Naive thymus-derived CD4-positive, alpha-beta T cell (primary cell): Measurements from ENCODE around the gene NDST3. TPM values are rescaled to one million over a fixed set of nuclear protein-coding genes. Genes with fewer than 3 reads are reported as not detected.

Experiments
- ATAC-seq: fragments of 150-1000 bp; cut with Tn5 transposase; 2 replicates; pipeline ENCODE4 v1.10.0; 2021; ENCODE audit warnings: mild to moderate bottlenecking, moderate library complexity
- CTCF ChIA-PET: fragments of 350-600 bp; sonication (Branson Sonifier 250); formaldehyde crosslinking; loops from one replicate; lab custom pipeline; 2021; ENCODE audit warnings: antibody characterized with exemption; lab: Charles Lee
- POLR2A ChIA-PET: fragments of 350-600 bp; sonication (Branson Sonifier 250); formaldehyde crosslinking; loops from one replicate; lab custom pipeline; 2021; ENCODE audit warnings: antibody characterized with exemption, inconsistent platforms; lab: Charles Lee
- DNase-seq, 9 donors: peaks; one replicate each; pipeline versions ENCODE4 v3.0.0 to v3.0.0-alpha.2; 2020 to 2022; ENCODE audit warnings: mixed read lengths in 1 of 9
- H3K27ac ChIP-seq: one replicate; pipeline ENCODE4 v1.7.0; 2013; ENCODE audit warnings: mild to moderate bottlenecking, low read depth, low read length, moderate library complexity
- H3K27me3 ChIP-seq, 2 donors: one replicate each; pipeline ENCODE4 v1.7.0; 2013; ENCODE audit warnings: low read length in 2 of 2, mild to moderate bottlenecking in 2 of 2, moderate library complexity in 2 of 2; ENCODE audit not compliant: control insufficient read depth in 2 of 2, insufficient read depth in 2 of 2
- H3K36me3 ChIP-seq, 3 experiments: 1 replicate in 2 of 3; 2 replicates in 1 of 3; pipeline ENCODE4 v1.7.0; 2013; ENCODE audit warnings: low read length in 3 of 3, mild to moderate bottlenecking in 3 of 3, moderate library complexity in 1 of 3; ENCODE audit not compliant: insufficient read depth in 3 of 3, control insufficient read depth in 2 of 3
- H3K4me1 ChIP-seq, 2 donors: one replicate each; pipeline ENCODE4 v1.7.0; 2013; ENCODE audit warnings: low read length in 2 of 2, mild to moderate bottlenecking in 2 of 2, moderate library complexity in 1 of 2; ENCODE audit not compliant: control insufficient read depth in 2 of 2, insufficient read depth in 2 of 2
- H3K4me3 ChIP-seq: 2 replicates; pipeline ENCODE4 v1.7.0; 2013; ENCODE audit warnings: mild to moderate bottlenecking, low read length
- H3K9me3 ChIP-seq, 3 experiments: 1 replicate in 2 of 3; 2 replicates in 1 of 3; pipeline ENCODE4 v1.7.0; 2013; ENCODE audit warnings: low read length in 3 of 3; ENCODE audit not compliant: control insufficient read depth in 2 of 3
- H3K27ac Mint-ChIP-seq, 9 donors: one replicate each; pipeline ENCODE4 v1.8.0; 2020 to 2022; ENCODE audit warnings: mixed read lengths in 9 of 9, mild to moderate bottlenecking in 8 of 9, moderate library complexity in 5 of 9, inconsistent platforms in 2 of 9
- H3K27me3 Mint-ChIP-seq, 5 donors: one replicate each; pipeline ENCODE4 v1.8.0; 2021 to 2022; ENCODE audit warnings: mixed read lengths in 5 of 5, mild to moderate bottlenecking in 1 of 5
- H3K36me3 Mint-ChIP-seq, 5 donors: one replicate each; pipeline ENCODE4 v1.8.0; 2020 to 2022; ENCODE audit warnings: mixed read lengths in 5 of 5, mild to moderate bottlenecking in 3 of 5, inconsistent platforms in 1 of 5
- H3K4me1 Mint-ChIP-seq, 7 donors: one replicate each; pipeline ENCODE4 v1.8.0; 2020 to 2022; ENCODE audit warnings: mixed read lengths in 7 of 7, mild to moderate bottlenecking in 3 of 7, inconsistent platforms in 1 of 7
- H3K4me3 Mint-ChIP-seq, 10 donors: one replicate each; pipeline ENCODE4 v1.8.0; 2020 to 2022; ENCODE audit warnings: mild to moderate bottlenecking in 10 of 10, mixed read lengths in 10 of 10, moderate library complexity in 6 of 10, inconsistent platforms in 2 of 10
- H3K9me3 Mint-ChIP-seq, 11 donors: one replicate each; pipeline ENCODE4 v1.8.0; 2020 to 2022; ENCODE audit warnings: mixed read lengths in 11 of 11, mild to moderate bottlenecking in 4 of 11, inconsistent platforms in 1 of 11, moderate library complexity in 1 of 11
- intact Hi-C, 2 donors: fragments of 100-400 bp; cut with micrococcal nuclease; formaldehyde crosslinking; loops; one replicate each; pipeline ENCODE4 v1.15.1; 2023
- polyA plus RNA-seq, 2 donors: library from polyadenylated mRNA; unstranded; fragments of 300-500 nt; fragmentation: Illumina TruSeq; gene quantifications; one replicate each; pipeline ENCODE4 v1.2.3, GENCODE V29; 2021
- total RNA-seq, 6 experiments: library from RNA in 5 of 6; stranded (reverse) in 5 of 6; gene quantifications; 1 replicate in 5 of 6; 2 replicates in 1 of 6; pipeline ENCODE4 v1.2.3 and lab custom pipeline; 2021 to 2026

The NDST3 gene
- total and polyA plus RNA-seq, 7 experiments from 2014 or later: 0.17 to 0.18 TPM; not detected in 5

- H3K27me3 Mint-ChIP-seq: peaks cover 4 to 13% (median 9%) of the 10 kb centered on the region in 5 donors
- CTCF ChIA-PET: no interaction called here
- H3K27ac ChIP-seq: no peak overlapping the region
- peak overlapping the region in 1 of 10 donors; percentile 53 for H3K4me3 Mint-ChIP-seq
- POLR2A ChIA-PET: no interaction called here
- peaks cover 0 to 1% (median 0%) of the 10 kb centered on the region in 5 donors for H3K36me3 Mint-ChIP-seq
- H3K4me1 Mint-ChIP-seq: peaks cover 0 to 42% (median 5%) of the 10 kb centered on the region in 7 donors
- no peaks in the 10 kb centered on the region for H3K9me3 ChIP-seq
- DNase-seq: no peak
- intact Hi-C loops: no loop called here
- H3K9me3 Mint-ChIP-seq: peaks cover 0 to 1% (median 0%) of the 10 kb centered on the region in 11 donors
- no peak overlapping the region for H3K27ac Mint-ChIP-seq
- ATAC-seq: no peak
- H3K4me3 ChIP-seq: no peak overlapping the region
- H3K36me3 ChIP-seq: no peaks in the 10 kb centered on the region
- H3K27me3 ChIP-seq: no peaks in the 10 kb centered on the region
- no peaks in the 10 kb centered on the region for H3K4me1 ChIP-seq
Observed at GRCh38 chr4:118175506-118175905, 141.2 kb downstream of the NDST3 start.

DNA sequence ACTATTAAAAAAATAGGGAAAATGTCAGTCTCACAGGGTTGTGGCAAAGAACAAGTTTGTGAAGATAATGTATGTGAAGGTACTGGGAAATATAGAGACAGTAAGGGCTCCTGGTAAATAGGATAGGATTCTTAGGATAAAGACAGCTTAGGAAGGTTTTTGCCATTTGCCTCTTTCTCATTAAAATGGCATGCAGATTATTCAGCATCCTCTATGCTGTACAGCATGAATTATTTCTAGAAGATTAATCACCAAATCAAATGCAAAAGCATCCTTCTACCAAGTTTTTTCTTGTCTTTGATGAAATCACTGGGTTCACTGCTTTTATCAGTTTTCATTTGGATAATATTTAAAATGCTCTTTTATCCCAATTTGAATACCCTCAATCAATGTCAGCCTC is 142.8 kb downstream of the NDST3 start:
- ChIA-PET CTCF (no interaction called here), POLR2A (no interaction called here)
- ATAC-seq (no peak), DNase-seq (no peak)
- H3K9me3 ChIP-seq: no peaks in the 10 kb centered on the region
- Mint-ChIP-seq H3K27ac (no peak overlapping the region), H3K4me1 (peaks cover 0 to 32% (median 5%) of the 10 kb centered on the region in 7 donors), H3K36me3 (peaks cover 0 to 1% (median 0%) of the 10 kb centered on the region in 5 donors), H3K9me3 (peaks cover 0 to 3% (median 0%) of the 10 kb centered on the region in 11 donors), H3K27me3 (peaks cover 4 to 21% (median 11%) of the 10 kb centered on the region in 5 donors), H3K4me3 (no peak overlapping the region)
- H3K27ac ChIP-seq: no peak overlapping the region
- H3K36me3 ChIP-seq: no peaks in the 10 kb centered on the region
- no peak overlapping the region for H3K4me3 ChIP-seq
- intact Hi-C loops: no loop called here
- H3K27me3 ChIP-seq: no peaks in the 10 kb centered on the region
- H3K4me1 ChIP-seq: no peaks in the 10 kb centered on the region

- Histone ChIP-seq H3K4me3 (no peak overlapping the region), H3K9me3 (no peaks in the 10 kb centered on the region), H3K27ac (no peak overlapping the region), H3K27me3 (no peaks in the 10 kb centered on the region), H3K36me3 (no peaks in the 10 kb centered on the region), H3K4me1 (no peaks in the 10 kb centered on the region)
- DNase-seq: no peak
- peaks cover 0 to 3% (median 0%) of the 10 kb centered on the region in 11 donors for H3K9me3 Mint-ChIP-seq
- ChIA-PET POLR2A (no interaction called here), CTCF (no interaction called here)
- no peak overlapping the region for H3K4me3 Mint-ChIP-seq
- peaks cover 0 to 5% (median 0%) of the 10 kb centered on the region in 7 donors for H3K4me1 Mint-ChIP-seq
- H3K36me3 Mint-ChIP-seq: no peaks in the 10 kb centered on the region
- peaks cover 0 to 17% (median 4%) of the 10 kb centered on the region in 5 donors for H3K27me3 Mint-ChIP-seq
- ATAC-seq: no peak
- intact Hi-C loops: no loop called here
- no peak overlapping the region for H3K27ac Mint-ChIP-seq
Observed at GRCh38 chr4:118180776-118181175, 146.5 kb downstream of the NDST3 start.

DNA sequence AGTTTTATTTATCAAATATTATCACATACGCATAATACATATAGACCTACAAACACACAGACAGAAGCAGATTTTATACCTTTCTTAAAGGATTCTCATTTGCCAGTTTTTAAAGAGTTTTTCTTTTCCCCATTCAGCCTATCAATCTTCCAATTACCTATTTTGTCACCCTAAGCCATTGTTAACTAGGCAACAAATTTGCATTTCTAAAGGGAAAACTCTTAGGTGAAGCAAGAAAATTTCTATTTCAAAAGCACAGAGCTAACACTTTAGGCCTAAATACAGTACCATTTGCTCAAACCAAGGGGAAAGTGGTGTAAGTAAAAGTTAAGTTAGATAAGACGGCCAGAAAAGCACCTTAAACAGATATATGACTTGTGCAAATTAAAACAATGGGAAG is 156.6 kb downstream of the NDST3 start:
- Mint-ChIP-seq H3K4me3 (no peak overlapping the region), H3K36me3 (no peaks in the 10 kb centered on the region), H3K4me1 (no peaks in the 10 kb centered on the region), H3K27ac (no peak overlapping the region), H3K9me3 (peaks cover 0 to 12% (median 3%) of the 10 kb centered on the region in 11 donors), H3K27me3 (peaks cover 0 to 4% (median 0%) of the 10 kb centered on the region in 5 donors)
- Histone ChIP-seq H3K27me3 (no peaks in the 10 kb centered on the region), H3K4me3 (no peak overlapping the region), H3K4me1 (no peaks in the 10 kb centered on the region), H3K36me3 (no peaks in the 10 kb centered on the region), H3K9me3 (no peaks in the 10 kb centered on the region), H3K27ac (no peak overlapping the region)
- ChIA-PET POLR2A (no interaction called here), CTCF (no interaction called here)
- DNase-seq (no peak), ATAC-seq (no peak)
- intact Hi-C loops: no loop called here

GRCh38 chr4:118193421-118193820 is 159.1 kb downstream of the NDST3 start:
- peaks cover 0 to 13% (median 4%) of the 10 kb centered on the region in 11 donors for H3K9me3 Mint-ChIP-seq
- no peaks in the 10 kb centered on the region for H3K27me3 ChIP-seq
- intact Hi-C loops: no loop called here
- H3K27ac Mint-ChIP-seq: no peak overlapping the region
- H3K4me3 Mint-ChIP-seq: no peak overlapping the region
- DNase-seq (no peak), ATAC-seq (no peak)
- ChIA-PET CTCF (no interaction called here), POLR2A (no interaction called here)
- no peak overlapping the region for H3K4me3 ChIP-seq
- H3K27me3 Mint-ChIP-seq: peaks cover 0 to 7% (median 0%) of the 10 kb centered on the region in 5 donors
- H3K36me3 ChIP-seq: no peaks in the 10 kb centered on the region
- H3K4me1 Mint-ChIP-seq: no peaks in the 10 kb centered on the region
- no peak overlapping the region for H3K27ac ChIP-seq
- no peaks in the 10 kb centered on the region for H3K36me3 Mint-ChIP-seq
- no peaks in the 10 kb centered on the region for H3K4me1 ChIP-seq
- H3K9me3 ChIP-seq: no peaks in the 10 kb centered on the region

DNA sequence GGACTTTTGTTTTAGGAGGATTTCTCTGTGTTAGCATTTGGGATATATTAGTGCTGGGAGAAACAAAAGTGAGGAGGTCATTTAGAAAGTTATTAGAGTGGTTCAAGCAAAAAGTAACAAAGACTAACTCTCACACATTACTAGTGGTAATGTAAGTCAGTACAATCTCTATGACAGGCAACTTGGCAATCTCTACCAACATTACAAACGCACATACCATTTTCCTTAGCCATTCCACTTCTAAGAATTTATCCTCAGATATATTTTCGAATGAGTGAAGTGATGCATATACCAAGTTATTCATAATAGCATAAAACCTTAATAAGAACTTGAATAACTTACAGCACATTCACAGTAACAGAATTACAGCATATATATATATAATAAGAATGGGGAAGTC is 172.3 kb downstream of the NDST3 start:
- H3K27me3 ChIP-seq: no peaks in the 10 kb centered on the region
- DNase-seq (no peak), ATAC-seq (no peak)
- Mint-ChIP-seq H3K27ac (no peak overlapping the region), H3K36me3 (peaks cover 0 to 8% (median 0%) of the 10 kb centered on the region in 5 donors), H3K27me3 (peaks cover 0 to 8% (median 0%) of the 10 kb centered on the region in 5 donors), H3K4me3 (no peak overlapping the region), H3K4me1 (no peaks in the 10 kb centered on the region), H3K9me3 (peaks cover 0 to 27% (median 12%) of the 10 kb centered on the region in 11 donors)
- no peaks in the 10 kb centered on the region for H3K36me3 ChIP-seq
- ChIA-PET POLR2A (no interaction called here), CTCF (no interaction called here)
- H3K27ac ChIP-seq: no peak overlapping the region
- H3K4me1 ChIP-seq: no peaks in the 10 kb centered on the region
- no peak overlapping the region for H3K4me3 ChIP-seq
- intact Hi-C loops: no loop called here
- no peaks in the 10 kb centered on the region for H3K9me3 ChIP-seq

- Mint-ChIP-seq H3K36me3 (no peaks in the 10 kb centered on the region), H3K9me3 (no peaks in the 10 kb centered on the region), H3K4me1 (no peaks in the 10 kb centered on the region), H3K27me3 (peaks cover 0 to 8% (median 0%) of the 10 kb centered on the region in 5 donors), H3K27ac (no peak overlapping the region), H3K4me3 (no peak overlapping the region)
- ChIA-PET CTCF (no interaction called here), POLR2A (no interaction called here)
- ATAC-seq: no peak
- Histone ChIP-seq H3K4me3 (no peak overlapping the region), H3K4me1 (no peaks in the 10 kb centered on the region), H3K36me3 (no peaks in the 10 kb centered on the region), H3K27me3 (no peaks in the 10 kb centered on the region), H3K9me3 (no peaks in the 10 kb centered on the region), H3K27ac (no peak overlapping the region)
- intact Hi-C loops: no loop called here
- DNase-seq: no peak
Observed at GRCh38 chr4:118213101-118213500, 178.8 kb downstream of the NDST3 start.
